Measurements from ENCODE around the gene CASP3. TPM values are rescaled to one million over a fixed set of nuclear protein-coding genes. Genes with fewer than 3 reads are reported as not detected.
"Not testable (repeated sequence)": the region's sequence is repeated elsewhere in the genome, so short reads cannot be mapped to it uniquely, and the experiment has no call there.

Gene CASP3
- total RNA-seq, 1 donor from 2014 or later = 59.9 TPM

DNA sequence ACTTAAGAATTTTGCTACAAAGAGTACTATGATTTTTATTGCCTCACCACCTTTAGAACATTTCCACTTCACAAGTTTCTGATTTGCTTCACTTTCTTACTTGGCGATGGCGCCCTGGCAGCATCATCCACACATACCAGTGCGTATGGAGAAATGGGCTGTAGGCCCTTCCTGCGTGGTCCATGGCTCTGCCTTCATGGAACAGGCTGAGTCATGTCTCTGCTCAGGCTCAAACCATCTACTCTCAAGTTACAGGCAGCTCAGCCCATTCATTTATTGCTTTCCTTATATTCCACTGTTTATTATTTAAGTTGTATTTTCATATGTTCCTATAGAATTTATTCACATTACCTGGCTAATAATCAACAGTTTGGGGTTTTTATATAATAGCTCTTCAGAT, 21.1 kb downstream of the CASP3 start:
- no peak for DNase-seq

DNA sequence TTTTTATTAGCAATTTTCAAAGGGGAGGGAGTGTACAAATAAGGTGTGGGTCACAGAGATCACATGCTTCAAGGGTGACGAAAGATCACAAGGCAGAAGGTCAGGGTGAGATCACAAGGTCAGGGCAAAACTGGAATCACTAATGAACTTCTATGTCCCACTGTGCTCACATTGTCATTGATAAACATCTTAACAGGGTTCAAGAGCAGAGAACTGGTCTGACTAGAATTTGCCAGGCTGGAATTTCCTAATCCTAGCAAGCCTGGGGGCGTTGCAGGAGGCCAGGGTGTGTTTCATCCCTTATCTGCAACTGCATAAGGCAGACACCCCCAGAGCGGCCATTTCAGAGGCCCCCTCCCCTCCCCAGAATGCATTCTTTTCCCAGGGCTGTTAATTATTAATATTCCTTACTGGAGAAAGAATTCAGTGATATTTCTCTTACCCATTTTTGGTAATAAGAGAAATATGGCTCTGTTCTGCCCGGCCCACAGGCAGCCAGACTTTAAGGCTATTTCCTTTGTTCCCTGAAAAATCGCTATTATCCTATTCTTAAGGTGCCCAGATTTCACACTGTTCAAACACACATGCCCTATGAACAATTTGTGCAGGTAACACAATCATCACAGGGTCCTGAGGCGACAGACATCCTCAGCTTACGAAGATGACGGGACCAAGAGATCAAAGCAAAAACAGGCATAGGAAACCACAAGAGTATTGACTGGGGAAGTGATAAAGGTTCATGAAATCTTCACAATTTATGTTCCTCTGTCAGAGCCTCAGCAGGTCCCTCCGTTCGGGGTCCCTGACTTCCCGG, 23.3 kb downstream of the CASP3 start:
- DNase-seq = not testable (repeated sequence)

DNA sequence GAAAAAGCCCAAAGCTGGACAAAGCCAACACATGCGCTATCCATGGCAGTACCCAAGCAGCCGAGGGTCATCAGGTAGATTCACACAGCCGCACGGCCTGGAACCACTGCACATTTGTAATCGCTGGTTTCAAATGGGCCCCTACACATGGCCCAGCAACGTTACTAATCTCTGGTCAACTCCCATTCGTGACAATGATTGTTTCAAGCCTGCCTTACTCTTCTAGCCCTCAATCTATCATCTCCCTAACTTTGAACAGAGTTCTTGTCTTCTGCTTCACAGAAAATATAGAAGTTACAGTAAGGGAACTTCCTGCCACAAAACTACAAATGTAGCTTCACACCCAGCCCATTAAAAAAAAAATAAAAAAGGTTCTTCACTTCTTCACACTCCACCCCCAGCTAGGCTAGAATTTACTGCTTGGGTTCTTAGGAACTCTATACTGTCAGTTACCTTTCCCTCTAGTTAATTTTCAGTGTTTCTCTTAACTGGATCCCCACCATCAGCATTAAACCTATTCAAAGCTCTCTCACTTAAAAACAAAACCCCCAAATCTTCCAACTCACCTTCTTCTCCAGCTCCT, 24.2 kb downstream of the CASP3 start:
- DNase-seq = no peak

DNA sequence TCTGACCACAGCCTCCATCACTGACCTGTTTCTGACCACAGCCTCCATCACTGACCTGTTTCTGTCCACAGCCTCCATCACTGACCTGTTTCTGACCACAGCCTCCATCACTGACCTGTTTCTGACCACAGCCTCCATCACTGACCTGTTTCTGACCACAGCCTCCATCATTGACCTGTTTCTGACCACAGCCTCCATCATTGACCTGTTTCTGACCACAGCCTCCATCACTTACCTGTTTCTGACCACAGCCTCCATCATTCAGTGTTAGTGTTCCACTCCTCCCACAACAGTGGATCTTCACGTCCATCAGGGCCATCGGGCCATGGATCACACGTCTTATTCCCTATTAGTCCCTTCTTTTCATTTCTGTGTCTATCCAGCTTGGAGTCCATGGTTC, 24.7 kb downstream of the CASP3 start:
- not testable (repeated sequence) for DNase-seq

DNA sequence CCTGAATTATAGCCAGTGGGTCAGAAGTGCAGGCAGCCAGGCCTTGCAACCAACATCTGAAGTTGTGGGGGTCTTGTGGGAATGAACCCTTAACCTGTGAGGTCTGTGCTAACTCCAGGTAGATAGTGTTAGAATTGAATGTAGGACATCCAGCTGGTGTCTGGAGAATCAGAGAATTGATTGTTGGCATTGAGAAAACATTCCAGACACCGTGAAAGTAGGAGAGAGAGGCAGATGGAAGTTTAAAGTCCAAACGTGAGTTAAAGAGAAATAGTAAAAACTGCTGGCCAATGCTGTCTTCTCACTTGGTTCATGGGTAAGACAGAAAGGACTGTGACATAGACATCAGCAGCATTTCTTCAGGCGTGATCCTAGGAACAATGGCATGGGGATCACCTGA, 27.7 kb downstream of the CASP3 start:
- DNase-seq = no peak

DNA sequence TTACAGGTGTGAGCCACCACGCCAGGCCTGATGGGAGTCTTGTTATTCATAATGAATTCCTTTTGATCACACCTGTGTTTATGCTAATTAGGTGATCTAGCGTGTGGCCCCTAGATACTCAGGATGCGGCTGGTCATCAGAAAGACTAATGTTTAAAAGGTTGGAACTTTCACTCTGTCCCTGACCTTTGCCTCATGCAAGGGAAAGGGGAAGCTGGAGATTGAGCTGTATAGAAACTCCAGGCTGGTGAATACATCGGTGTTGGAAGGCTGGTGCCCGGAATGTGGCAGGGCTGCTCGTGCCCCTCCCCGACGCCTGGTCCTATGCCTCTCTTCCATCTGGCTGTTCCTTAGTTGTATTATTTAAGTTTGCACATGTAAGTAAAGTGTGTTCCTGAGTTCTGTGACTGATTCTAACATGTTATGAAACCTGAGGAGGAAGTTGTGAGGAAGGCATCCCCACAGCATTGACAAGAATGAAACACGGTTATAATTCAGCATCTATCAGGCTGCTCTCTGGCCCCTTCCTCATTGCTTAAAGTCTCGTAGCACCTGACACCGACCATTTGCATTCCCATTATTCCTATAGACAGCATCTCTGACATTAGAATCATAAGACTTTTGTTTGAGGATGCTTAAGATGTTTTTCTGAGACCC, 28.9 kb downstream of the CASP3 start:
- no peak for DNase-seq

DNA sequence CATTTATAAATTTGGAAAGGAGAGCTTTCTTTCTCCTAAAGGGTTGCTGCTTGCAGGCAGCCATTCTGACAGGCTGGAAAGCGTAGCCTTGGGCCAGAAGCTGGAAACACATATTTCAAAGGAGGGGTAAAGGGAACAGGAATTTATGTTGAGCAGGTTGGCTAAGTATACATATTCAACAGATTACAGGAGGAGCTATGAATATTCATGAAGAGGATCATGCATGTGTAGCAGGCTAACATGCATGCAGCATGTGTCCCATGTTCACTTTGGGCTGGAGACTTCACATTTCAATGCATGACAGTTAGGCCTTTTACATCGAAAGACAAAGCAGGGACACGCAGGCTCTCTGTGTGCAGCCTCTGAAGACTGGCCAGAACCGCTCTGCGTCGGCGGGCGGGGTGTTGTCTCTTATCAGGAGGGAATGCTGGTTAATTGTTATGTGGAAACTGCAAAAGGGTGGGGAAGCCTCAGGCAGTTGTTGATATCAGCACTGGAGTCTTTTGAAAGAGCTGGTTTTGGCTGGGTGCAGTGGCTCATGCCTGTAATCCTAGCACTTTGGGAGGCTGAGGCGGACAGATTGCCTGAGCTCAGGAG, 31.5 kb downstream of the CASP3 start:
- DNase-seq = no peak

DNA sequence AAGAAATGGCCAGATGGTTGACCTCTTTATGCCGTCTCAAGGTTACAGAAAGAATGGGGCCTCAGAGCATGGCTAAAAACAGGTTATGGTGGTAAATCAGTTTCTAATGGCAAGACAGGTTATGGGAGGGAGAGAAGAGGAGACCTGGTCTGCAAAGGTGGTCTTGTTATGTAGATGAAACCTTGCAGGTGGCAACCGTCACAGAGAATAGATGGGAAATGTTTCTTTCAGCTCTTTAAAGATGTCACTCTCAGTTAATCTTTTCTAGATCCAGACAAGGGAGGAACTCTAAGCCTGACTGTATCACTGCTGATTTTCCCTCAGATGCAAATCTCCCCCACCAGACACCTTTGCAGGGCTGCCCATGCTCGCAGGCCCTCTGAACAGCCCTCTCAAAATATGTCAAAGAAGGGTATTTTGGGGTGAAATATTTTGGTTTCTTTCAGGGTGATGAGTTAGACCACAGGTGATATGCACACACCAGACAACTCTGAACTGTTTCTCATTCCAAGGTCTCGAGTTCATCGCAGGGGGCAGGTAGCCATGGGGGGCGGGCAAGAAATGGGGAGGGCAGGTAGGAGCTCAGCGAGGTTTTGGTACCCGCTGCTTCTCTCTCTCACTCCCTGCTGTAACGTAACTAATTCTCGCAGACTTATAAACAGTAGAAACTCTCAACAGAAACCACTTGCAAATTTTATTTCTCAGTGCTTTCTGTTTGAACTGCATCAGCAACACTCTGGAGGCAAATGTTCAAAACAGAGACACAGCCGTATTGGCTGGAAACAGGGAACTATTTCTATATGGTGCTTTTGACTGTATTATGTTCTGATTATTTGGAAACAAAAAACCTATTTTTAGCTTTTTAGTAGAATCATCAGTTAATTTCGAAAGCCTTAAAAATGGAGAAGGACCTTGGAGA, 32.4 kb downstream of the CASP3 start:
- no peak for DNase-seq

DNA sequence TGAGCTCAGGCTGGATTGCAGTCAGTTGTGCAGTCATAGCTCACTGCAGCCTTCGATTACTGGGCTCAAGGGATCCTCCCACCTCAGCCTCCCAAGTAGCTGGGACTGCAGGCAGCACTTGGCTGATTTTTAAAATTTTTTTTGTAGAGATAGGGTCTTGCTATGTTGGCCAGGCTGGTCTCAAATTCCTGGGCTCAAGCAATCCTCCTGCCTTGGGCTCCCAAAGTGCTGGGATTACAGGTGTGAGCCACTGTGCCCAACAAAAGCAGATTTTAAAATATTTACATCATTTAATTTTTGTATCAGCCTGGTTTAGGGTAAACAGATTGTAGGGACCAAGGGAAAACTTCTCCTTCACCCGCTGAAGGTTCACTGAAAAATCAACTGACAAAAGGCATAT, 33.1 kb downstream of the CASP3 start:
- DNase-seq = not testable (repeated sequence)

DNA sequence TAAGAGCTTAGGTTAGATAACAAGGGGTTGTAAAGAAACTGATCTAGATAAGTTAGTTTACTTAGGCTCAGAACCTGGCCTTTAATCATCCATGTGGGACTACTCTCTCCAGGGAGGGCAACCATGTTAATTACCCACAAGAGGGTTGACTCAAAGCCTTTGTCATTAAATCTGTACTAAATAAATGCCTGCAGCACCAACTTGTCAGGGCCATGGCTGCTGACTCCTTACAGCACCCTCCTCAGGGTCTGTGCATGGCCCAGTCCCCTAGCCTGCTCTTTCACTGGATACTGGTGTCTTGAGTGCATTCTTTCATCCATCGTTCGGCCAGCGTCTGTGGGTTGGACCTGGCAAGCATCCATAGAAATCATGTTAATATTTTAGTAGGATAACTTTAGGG, 34.7 kb downstream of the CASP3 start:
- DNase-seq = no peak

DNA sequence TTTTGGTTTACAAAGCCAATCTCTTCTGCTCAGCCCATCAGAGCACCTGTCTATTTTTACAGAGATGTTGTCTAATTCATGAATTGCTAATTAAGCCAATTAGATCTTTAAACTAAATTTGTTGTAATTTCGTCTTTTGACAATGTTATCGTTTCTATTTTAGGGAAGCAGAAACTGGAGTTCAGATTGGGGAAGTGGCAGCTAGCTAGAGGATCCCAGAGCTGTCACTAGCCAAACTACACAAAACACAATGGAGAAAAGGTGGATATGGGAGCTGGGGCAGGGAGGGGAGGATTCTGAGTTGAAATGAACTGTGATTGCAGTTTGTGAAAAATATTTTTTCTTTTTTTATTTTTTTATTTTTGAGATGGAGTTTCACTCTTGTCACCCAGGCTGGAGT, 35.8 kb downstream of the CASP3 start:
- DNase-seq = no peak

DNA sequence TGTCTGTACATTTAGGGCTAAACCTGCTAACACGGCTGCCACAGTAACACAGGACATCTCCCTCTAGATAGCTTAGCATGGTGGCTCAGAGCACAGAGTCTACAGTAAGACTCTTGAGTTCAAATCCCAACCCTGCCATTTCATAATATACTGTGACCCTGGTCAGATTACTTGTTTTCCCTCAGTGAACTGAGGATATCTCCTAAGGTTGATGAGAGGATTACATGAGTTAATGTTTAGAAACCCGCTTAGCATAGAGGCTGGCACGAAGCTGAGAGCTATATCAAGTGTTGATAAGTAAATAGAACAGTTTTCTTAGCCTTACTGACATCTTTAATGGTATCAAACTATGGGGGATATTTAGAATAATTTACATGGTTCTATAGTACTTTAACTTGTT, 37.2 kb downstream of the CASP3 start:
- DNase-seq = no peak

DNA sequence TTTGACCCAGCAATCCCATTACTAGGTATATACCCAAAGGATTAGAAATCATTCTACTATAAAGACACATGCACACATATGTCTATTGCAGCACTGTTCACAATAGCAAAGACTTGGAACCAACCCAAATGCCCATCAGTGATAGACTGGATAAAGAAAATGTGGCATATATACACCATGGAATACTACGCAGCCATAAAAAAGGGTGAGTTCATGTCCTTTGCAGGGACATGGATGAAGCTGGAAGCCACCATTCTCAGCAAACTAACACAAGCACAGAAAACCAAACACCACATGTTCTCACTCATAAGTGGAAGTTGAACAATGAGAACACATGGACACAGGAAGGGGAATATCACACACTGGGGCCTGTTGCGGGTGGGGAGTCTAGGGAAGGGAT, 41.8 kb downstream of the CASP3 start:
- not testable (repeated sequence) for DNase-seq

DNA sequence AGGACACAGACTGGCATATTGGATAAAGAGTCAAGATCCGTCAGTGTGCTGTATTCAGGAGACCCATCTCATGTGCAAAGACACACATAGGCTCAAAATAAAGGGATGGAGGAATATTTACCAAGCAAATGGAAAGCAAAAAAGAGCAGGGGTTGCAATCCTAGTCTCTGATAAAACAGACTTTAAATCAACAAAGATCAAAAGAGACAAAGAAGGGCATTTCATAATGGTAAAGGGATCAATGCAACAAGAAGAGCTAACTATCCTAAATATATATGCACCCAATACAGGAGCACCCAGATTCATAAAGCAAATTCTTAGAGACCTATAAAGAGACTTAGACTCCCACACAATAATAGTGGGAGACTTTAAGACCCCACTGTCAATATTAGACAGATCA, 46.4 kb downstream of the CASP3 start:
- DNase-seq = not testable (repeated sequence)

DNA sequence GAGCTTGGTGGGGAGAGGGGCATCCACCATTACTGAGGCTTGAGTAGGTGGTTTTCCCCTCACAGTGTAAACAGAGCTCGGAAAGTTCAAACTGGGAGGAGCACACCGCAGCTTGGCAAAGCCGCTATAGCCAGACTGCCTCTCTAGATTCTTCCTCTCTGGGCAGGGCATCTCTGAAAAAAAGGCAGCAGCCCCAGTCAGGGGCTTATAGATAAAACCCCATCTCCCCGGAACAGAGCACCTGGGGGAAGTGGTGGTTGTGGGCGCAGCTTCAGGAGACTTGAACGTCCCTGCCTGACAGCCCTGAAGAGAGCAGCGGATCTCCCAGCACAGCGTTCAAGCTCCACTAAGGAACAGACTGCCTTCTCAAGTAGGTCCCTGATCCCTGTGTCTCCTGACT, 48.3 kb downstream of the CASP3 start:
- not testable (repeated sequence) for DNase-seq

DNA sequence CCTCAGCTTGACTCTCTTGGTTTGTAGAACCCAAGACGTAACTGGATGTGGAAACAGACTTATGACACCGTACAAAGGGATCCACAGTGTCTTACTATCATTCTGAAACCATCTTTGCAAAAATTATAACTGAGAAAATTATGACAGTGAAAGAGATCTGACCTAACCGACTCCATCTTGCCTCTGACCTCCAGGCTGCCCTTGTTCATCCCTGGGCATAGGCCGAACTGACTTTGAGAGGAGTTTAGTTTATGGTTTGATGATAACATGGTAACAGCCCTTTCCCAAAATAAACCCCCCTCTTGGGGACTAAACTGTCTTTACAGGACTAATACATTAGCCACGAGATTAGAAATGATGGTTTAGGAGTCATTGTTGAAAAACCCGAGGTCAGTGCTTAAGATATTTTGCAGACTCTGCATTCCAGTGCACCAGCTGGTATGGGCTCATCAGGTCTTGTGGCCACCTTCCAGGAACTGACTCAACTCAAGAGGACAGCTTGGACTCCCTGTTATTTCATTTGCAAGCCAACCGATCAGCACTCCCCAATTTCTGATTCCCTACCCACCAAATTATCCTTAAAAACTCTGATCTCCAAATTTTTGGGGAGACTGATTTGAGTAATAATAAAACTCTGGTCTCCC, 49.6 kb downstream of the CASP3 start:
- DNase-seq = peak; percentile 48

DNA sequence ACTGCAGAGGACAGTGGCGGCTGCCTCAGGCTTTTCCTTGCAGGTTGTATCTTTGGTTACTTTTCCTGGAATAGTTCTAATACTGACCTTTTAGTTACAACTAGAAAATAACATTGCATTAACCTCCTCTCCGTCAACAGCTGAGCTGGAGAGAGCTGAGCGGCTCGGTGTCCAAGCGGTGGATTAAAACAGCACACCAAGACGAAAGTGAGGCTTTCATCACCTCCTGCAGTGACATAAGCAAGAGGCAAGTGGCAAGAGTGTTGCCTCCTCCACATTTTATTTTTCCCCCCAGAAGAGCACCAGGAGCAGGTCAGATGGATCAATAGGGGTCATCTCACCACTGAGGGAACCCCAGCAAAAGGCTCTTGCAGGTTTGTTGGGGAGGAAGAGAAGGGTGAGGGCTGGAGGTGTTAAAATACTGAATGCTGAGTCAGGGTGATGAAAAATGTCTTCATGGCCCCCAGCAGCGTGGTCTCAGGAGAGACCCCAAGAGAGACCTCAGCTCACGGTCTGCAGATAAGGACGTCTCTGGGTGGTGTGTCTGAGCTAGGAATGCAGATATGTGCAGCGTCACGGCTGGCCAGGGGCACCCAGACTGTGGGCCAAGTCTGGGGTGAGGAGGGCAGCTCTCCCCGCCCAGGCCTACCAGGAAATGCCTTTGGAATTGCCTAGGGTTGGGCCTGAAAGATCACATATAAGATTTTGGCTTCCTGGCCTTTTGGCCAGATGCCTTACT, 50.3 kb downstream of the CASP3 start:
- no peak for DNase-seq

DNA sequence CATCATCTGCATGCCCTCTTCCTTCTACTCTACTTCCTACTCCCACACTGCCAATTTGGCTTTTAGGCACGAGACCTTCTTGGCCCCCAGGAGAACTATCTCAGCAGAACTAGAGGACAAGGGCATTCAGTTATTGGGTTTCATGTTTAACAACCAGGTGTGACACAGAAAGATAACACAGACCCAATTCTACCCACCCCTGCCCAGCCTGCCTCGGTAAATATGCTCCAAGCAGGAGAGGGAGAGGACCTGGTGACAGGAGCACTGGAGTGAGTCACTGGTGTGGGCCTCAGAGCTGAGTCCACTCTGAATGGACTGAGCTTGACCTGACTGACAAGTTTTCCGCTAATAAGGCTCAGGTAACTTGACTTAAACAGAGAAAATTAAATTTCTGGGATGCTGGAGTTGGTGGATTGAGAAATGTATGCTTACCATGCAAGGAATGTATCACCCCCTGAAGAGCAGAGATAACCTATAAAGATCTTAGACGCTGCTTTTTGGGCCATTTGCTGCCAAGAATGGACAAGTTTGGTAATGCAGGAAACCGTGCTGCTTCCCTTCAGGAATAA, 52.5 kb downstream of the CASP3 start:
- peak; percentile 44 for DNase-seq

DNA sequence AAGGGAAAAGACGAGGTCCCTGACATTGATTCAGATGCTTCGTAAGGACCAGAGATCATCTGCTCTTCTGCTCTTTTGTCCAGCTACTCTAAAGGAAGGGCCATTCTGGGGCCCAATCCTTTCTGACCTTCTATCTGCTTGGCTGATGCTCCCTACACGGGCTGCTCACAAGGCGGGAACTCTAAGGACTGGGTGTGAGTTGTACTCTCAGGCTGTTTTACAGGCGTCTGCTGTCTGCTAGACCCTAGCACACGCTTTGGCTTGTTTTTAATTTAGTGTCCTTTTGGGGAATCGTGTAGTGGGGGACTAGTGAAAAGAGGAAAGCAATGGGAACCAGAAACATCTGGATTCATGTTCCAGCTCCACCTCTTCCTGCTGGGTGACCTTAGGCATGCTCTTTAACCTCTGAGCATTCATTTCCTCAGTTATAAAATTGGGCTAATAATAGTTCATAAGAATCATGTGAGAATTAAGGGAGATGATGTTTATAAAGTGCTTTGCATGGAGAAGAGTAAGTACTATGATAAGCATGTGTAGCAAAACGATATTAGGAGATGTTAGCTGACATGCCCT, 53.1 kb downstream of the CASP3 start:
- DNase-seq = no peak

DNA sequence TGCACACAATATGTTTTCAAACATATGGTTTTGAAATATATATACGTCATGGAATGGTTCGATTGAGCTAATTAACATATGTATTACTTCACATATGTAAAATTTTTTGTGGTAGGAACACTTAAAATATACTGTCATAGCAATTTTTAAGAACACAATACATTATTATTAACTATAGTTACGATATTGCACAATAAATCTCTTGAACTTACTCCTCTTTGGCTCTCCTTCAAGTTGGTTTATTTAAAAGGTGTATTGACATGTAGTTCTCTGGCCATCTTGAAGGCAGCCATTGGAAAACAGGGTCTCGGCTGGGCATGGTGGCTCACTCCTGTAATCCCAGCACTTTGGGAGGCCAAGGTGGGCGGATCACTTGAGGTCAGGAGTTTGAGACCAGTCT, 53.8 kb downstream of the CASP3 start:
- no peak for DNase-seq
